IMR-90 (cell line): ENCODE measurements around the gene GPR180. TPM values are rescaled to one million over a fixed set of nuclear protein-coding genes. Genes with fewer than 3 reads are reported as not detected.

Experiments
- ATAC-seq: fragments of 200-7000 bp; cut with Tn5 transposase; 2 replicates; pipeline ENCODE4 v1.9.1; 2020; ENCODE audit warnings: low read depth, mild to moderate bottlenecking, moderate library complexity
- BruUV-seq: library from RNA; stranded (reverse); fragments of 400-500 nt; replicated peaks from 2 replicates; lab custom pipeline; 2021; lab: Mats Ljungman, UMichigan
- CTCF ChIA-PET: fragments of 300-600 bp; formaldehyde crosslinking; extraction: SDS; loops from one replicate; lab custom pipeline; 2021; ENCODE audit warnings: antibody characterized with exemption; lab: Yijun Ruan, JAX
- POLR2A ChIA-PET: fragments of 300-600 bp; sonication (Branson Sonifier 250); formaldehyde crosslinking; loops from one replicate; lab custom pipeline; 2022; ENCODE audit warnings: antibody characterized with exemption; ENCODE audit not compliant: unreplicated experiment; lab: Charles Lee
- DNase-seq: peaks from one replicate; pipeline ENCODE4 v3.0.0; 2013
- H2AFZ ChIP-seq: replicated peaks from 2 replicates; pipeline ENCODE3; 2013; ENCODE audit warnings: low read length, mild to moderate bottlenecking; ENCODE audit not compliant: poor library complexity
- H2AK5ac ChIP-seq: 2 replicates; pipeline ENCODE4 v1.6.1; 2013; ENCODE audit warnings: low read depth, low read length, inconsistent platforms
- H2AK9ac ChIP-seq: replicated peaks from 2 replicates; pipeline ENCODE3; 2013; ENCODE audit warnings: mild to moderate bottlenecking, low read depth, low read length, moderate library complexity; ENCODE audit not compliant: poor library complexity
- H2BK120ac ChIP-seq: 2 replicates; pipeline ENCODE4 v1.6.1; 2013; ENCODE audit warnings: low read depth, low read length, inconsistent platforms
- H2BK15ac ChIP-seq: 3 replicates; pipeline ENCODE4 v1.6.1; 2013; ENCODE audit warnings: low read depth, low read length, inconsistent platforms
- H2BK20ac ChIP-seq: 2 replicates; pipeline ENCODE4 v1.6.1; 2013; ENCODE audit warnings: low read depth, mild to moderate bottlenecking, inconsistent platforms, low read length, moderate library complexity
- H2BK5ac ChIP-seq: 2 replicates; pipeline ENCODE4 v1.6.1; 2013; ENCODE audit warnings: mild to moderate bottlenecking, low read depth, low read length, inconsistent platforms; ENCODE audit not compliant: poor library complexity, severe bottlenecking
- H3K14ac ChIP-seq: replicated peaks from 2 replicates; pipeline ENCODE4 v1.6.1; 2013; ENCODE audit warnings: low read depth, low read length, inconsistent platforms
- H3K18ac ChIP-seq: 2 replicates; pipeline ENCODE4 v1.6.1; 2013; ENCODE audit warnings: low read depth, low read length, control low read depth
- H3K23ac ChIP-seq: 2 replicates; pipeline ENCODE4 v1.6.1; 2013; ENCODE audit warnings: low read depth, low read length, inconsistent platforms
- H3K27ac ChIP-seq: 2 replicates; pipeline ENCODE4 v1.5.1; 2013; ENCODE audit warnings: mild to moderate bottlenecking, control low read depth, low read length; ENCODE audit not compliant: insufficient read depth
- H3K27me3 ChIP-seq: 2 replicates; pipeline ENCODE4 v1.6.1; 2013; ENCODE audit warnings: low read length; ENCODE audit not compliant: control insufficient read depth, insufficient read depth
- H3K36me3 ChIP-seq: 2 replicates; pipeline ENCODE4 v1.6.1; 2013; ENCODE audit warnings: low read length, mixed read lengths; ENCODE audit not compliant: control insufficient read depth, insufficient read depth
- H3K4ac ChIP-seq: 2 replicates; pipeline ENCODE4 v1.6.1; 2013; ENCODE audit warnings: low read depth, low read length, inconsistent platforms
- H3K4me1 ChIP-seq: 2 replicates; pipeline ENCODE4 v1.6.1; 2013; ENCODE audit warnings: low read length, mixed read lengths; ENCODE audit not compliant: control insufficient read depth, insufficient read depth
- H3K4me2 ChIP-seq: 2 replicates; pipeline ENCODE4 v1.6.1; 2013; ENCODE audit warnings: low read depth, mild to moderate bottlenecking, control low read depth, low read length, moderate library complexity
- H3K4me3 ChIP-seq: 2 replicates; pipeline ENCODE4 v1.5.1; 2013; ENCODE audit warnings: low read depth, mild to moderate bottlenecking, control low read depth, low read length, moderate library complexity; ENCODE audit not compliant: insufficient read depth
- H3K56ac ChIP-seq: 2 replicates; pipeline ENCODE4 v1.6.1; 2013; ENCODE audit warnings: low read length, inconsistent platforms; ENCODE audit not compliant: insufficient read depth; ENCODE audit errors: extremely low read depth
- H3K79me1 ChIP-seq, 2 experiments: 2 replicates each; pipeline ENCODE4 v1.6.1; 2013; ENCODE audit warnings: low read length in 2 of 2, inconsistent platforms in 1 of 2, low read depth in 1 of 2
- H3K9ac ChIP-seq: 2 replicates; pipeline ENCODE4 v1.6.1; 2013; ENCODE audit warnings: low read depth, low read length, control low read depth
- H3K9me1 ChIP-seq: 2 replicates; pipeline ENCODE4 v1.6.1; 2013; ENCODE audit warnings: low read length, inconsistent platforms; ENCODE audit not compliant: insufficient read depth
- H3K9me3 ChIP-seq: 2 replicates; pipeline ENCODE4 v1.6.1; 2013; ENCODE audit warnings: low read length; ENCODE audit not compliant: control insufficient read depth, insufficient read depth
- H4K20me1 ChIP-seq: 2 replicates; pipeline ENCODE4 v1.6.1; 2013; ENCODE audit warnings: low read length, inconsistent platforms; ENCODE audit not compliant: insufficient read depth
- H4K5ac ChIP-seq: 2 replicates; pipeline ENCODE4 v1.6.1; 2013; ENCODE audit warnings: mild to moderate bottlenecking, low read depth, low read length, control low read depth
- H4K8ac ChIP-seq, 2 experiments: 2 replicates each; pipeline ENCODE4 v1.6.1; 2013; ENCODE audit warnings: low read depth in 2 of 2, low read length in 2 of 2, control low read depth in 1 of 2, inconsistent platforms in 1 of 2
- H4K91ac ChIP-seq: 2 replicates; pipeline ENCODE4 v1.6.1; 2013; ENCODE audit warnings: low read depth, low read length, inconsistent platforms; ENCODE audit not compliant: insufficient read depth
- CEBPB ChIP-seq: IDR thresholded peaks from 2 replicates; pipeline ENCODE4 v1.6.1; 2012; ENCODE audit warnings: low read depth, low read length, improper control_type of control experiment
- CTCF ChIP-seq: conservative IDR thresholded peaks from 2 replicates; pipeline ENCODE4 v1.5.1; 2012; ENCODE audit warnings: mild to moderate bottlenecking, low read depth, low read length, improper control_type of control experiment
- RAD21 ChIP-seq: IDR thresholded peaks from 2 replicates; pipeline ENCODE4 v1.6.1; 2012; ENCODE audit warnings: low read length, improper control_type of control experiment
- SMC3 ChIP-seq: fragments of 150-350 bp; IDR thresholded peaks from 2 replicates; pipeline ENCODE4 v1.6.1; 2016; ENCODE audit warnings: low read depth, mild to moderate bottlenecking, antibody characterized with exemption, low read length, moderate library complexity
- USF2 ChIP-seq: fragments of 150-350 bp; IDR thresholded peaks from 2 replicates; pipeline ENCODE4 v1.6.1; 2017; ENCODE audit warnings: mild to moderate bottlenecking, antibody characterized with exemption, low read length, low read depth
- whole genome bisulfite sequencing, 2 experiments: methylation state at CpG; one replicate each; pipeline versions ENCODE4 v1.1.5 to v1.1.7; 2013; ENCODE audit warnings: missing lambda C conversion rate in 2 of 2; ENCODE audit not compliant: insufficient read length in 1 of 2; ENCODE audit errors: extremely low coverage in 2 of 2; 5-methylcytosine and 5-hydroxymethylcytosine counted together
- dilution Hi-C: fragments of 300-500 bp; cut with HindIII; formaldehyde crosslinking; loops from one replicate; pipeline ENCODE4 v1.14.3; 2018; ENCODE audit warnings: low sequenced_read_pairs; ENCODE audit not compliant: unreplicated experiment
- in situ Hi-C: fragments of 300-500 bp; cut with MboI; formaldehyde crosslinking; loops from 3 replicates; pipeline ENCODE4 v1.14.3; 2019; ENCODE audit warnings: low sequenced_read_pairs, inconsistent platforms, mixed read lengths
- intact Hi-C: fragments of 100-400 bp; cut with micrococcal nuclease; formaldehyde crosslinking; loops from 2 replicates; pipeline ENCODE4 v1.10.0; 2022
- polyA plus RNA-seq, 3 experiments: library from polyadenylated mRNA; depleted of rRNA; stranded (reverse); fragments of >200 nt; gene quantifications; 2 replicates each; pipeline ENCODE4 v1.2.3, GENCODE V29; 2012; ENCODE audit warnings: low replicate concordance in 1 of 3
- total RNA-seq: library from RNA; depleted of rRNA; stranded (reverse); fragments of >200 nt; gene quantifications from 2 replicates; pipeline ENCODE4 v1.2.3, GENCODE V29; 2012

The GPR180 gene
- total and polyA plus RNA-seq, 2 of the 4 experiments (the other 2 are of a cell fraction), result 2.8 to 10.8 TPM

- no peak overlapping the region for H3K18ac ChIP-seq
- peak; percentile 41 for DNase-seq
- H3K9ac ChIP-seq, result no peak overlapping the region
- H3K27me3 ChIP-seq, result no peaks in the 10 kb centered on the region
- in situ Hi-C loops (loop anchor here (25.0 kb wide), 1 partner anchor 1383 kb away; the partner anchor contains the start of gene GPC6), dilution Hi-C loops (no loop called here), intact Hi-C loops (loop anchor here (5.0 kb wide), 1 partner anchor 87 kb away; no protein-coding TSS in a partner anchor)
- H2AFZ ChIP-seq, result no peak overlapping the region
- H3K36me3 ChIP-seq, result peaks cover 14% of the 10 kb centered on the region
- H2BK120ac ChIP-seq, result no peak overlapping the region
- ATAC-seq, result peak; percentile 68
- no peak overlapping the region for H3K4me2 ChIP-seq
- BruUV-seq, result no TSS peak
- H3K23ac ChIP-seq, result no peak overlapping the region
- no peak overlapping the region for H3K14ac ChIP-seq
- H4K5ac ChIP-seq, result no peak overlapping the region
- ChIA-PET POLR2A (no interaction called here), CTCF (interaction anchor here (0.7 to 1.8 kb wide), 7 partner anchors 8 to 784 kb away, joined by 3 to 5 read pairs (median 4); no protein-coding TSS in a partner anchor)
- no peak overlapping the region for H2AK5ac ChIP-seq
- H3K9me3 ChIP-seq, result no peaks in the 10 kb centered on the region
- H3K79me1 ChIP-seq, result peaks cover 6 to 13% of the 10 kb centered on the region in 2 experiments; a peak in 2 of 4 replicates
- no peak overlapping the region for H3K27ac ChIP-seq
- H4K8ac ChIP-seq, result no peak overlapping the region
- no peak overlapping the region for H2BK15ac ChIP-seq
- no peaks in the 10 kb centered on the region for H3K4me1 ChIP-seq
- whole genome bisulfite sequencing, 2 experiments, result no CpG with 5 or more reads among the region's 2 CpGs
- H3K56ac ChIP-seq, result no peak overlapping the region
- H3K4ac ChIP-seq, result no peak overlapping the region
- H2AK9ac ChIP-seq, result no peak overlapping the region
- no peaks in the 10 kb centered on the region for H3K9me1 ChIP-seq
- H3K4me3 ChIP-seq, result no peak overlapping the region
- peak; percentile 58 for TF ChIP-seq CTCF
- peak; percentile 58 for TF ChIP-seq SMC3
- TF ChIP-seq CEBPB, result no peak
- TF ChIP-seq RAD21, result peak; percentile 71
- TF ChIP-seq USF2, result no peak
- no peak overlapping the region for H2BK20ac ChIP-seq
- peaks cover 6% of the 10 kb centered on the region; the same call in 1 of the 2 replicates for H4K20me1 ChIP-seq
- H2BK5ac ChIP-seq, result no peak overlapping the region
- no peak overlapping the region for H4K91ac ChIP-seq
These were observed 18.7 kb downstream of the GPR180 start for GRCh38 chr13:94620286-94620896.
